Esophagus muscularis mucosa (tissue), 4 donors: ENCODE measurements around the gene TAS2R41. TPM values are rescaled to one million over a fixed set of nuclear protein-coding genes. Genes with fewer than 3 reads are reported as not detected.

Experiments used
- DNase-seq: peaks from one replicate; pipeline ENCODE4 v3.0.0-alpha.2; 2017; ENCODE audit errors: extremely low spot score
- H3K27ac ChIP-seq, 4 donors: fragments of 200-600 bp; sonication (generic); replicated peaks in 1 of 4; 1 replicate in 3 of 4; 2 replicates in 1 of 4; pipeline ENCODE4 v1.5.1; 2016 to 2019; ENCODE audit warnings: mild to moderate bottlenecking in 1 of 4
- H3K27me3 ChIP-seq, 4 donors: fragments of 200-600 bp; sonication (generic); one replicate each; pipeline versions ENCODE4 v1.5.1 to v1.6.0; 2016 to 2019
- H3K36me3 ChIP-seq, 4 donors: fragments of 200-600 bp; sonication (generic); one replicate each; pipeline ENCODE4 v1.5.1; 2016 to 2019
- H3K4me1 ChIP-seq, 4 donors: fragments of 200-600 bp; sonication (generic); one replicate each; pipeline ENCODE4 v1.5.1; 2016 to 2019
- H3K4me3 ChIP-seq, 4 donors: fragments of 200-600 bp; sonication (generic); 1 replicate in 2 of 4; 2 replicates in 2 of 4; pipeline ENCODE4 v1.5.1; 2016 to 2019; ENCODE audit warnings: mild to moderate bottlenecking in 4 of 4, moderate library complexity in 1 of 4
- H3K9me3 ChIP-seq, 4 donors: fragments of 200-600 bp; sonication (generic); 1 replicate in 3 of 4; 2 replicates in 1 of 4; pipeline ENCODE4 v1.5.1; 2016 to 2019
- CTCF ChIP-seq, 3 experiments: fragments of 200-600 bp in 2 of 3; fragments of 450-650 bp in 1 of 3; sonication (generic) in 2 of 3; IDR thresholded peaks; one replicate each; pipeline ENCODE4 v1.5.1; 2017 to 2019; ENCODE audit warnings: antibody characterized with exemption in 3 of 3, mild to moderate bottlenecking in 2 of 3, moderate library complexity in 1 of 3
- EP300 ChIP-seq: sonication (generic); formaldehyde crosslinking; IDR thresholded peaks from one replicate; pipeline ENCODE4 v1.6.1; 2017; ENCODE audit warnings: antibody characterized with exemption
- POLR2A ChIP-seq: fragments of 450-650 bp; IDR thresholded peaks from one replicate; pipeline ENCODE4 v1.6.1; 2017; ENCODE audit warnings: antibody characterized with exemption, moderate library complexity, mild to moderate bottlenecking, low read depth
- POLR2AphosphoS5 ChIP-seq, 2 donors: sonication (generic); formaldehyde crosslinking; IDR thresholded peaks; one replicate each; pipeline ENCODE4 v1.6.1; 2017; ENCODE audit warnings: antibody characterized with exemption in 2 of 2
- WGBS: methylation state at CpG from one replicate; pipeline ENCODE4 v1.1.5; 2018; 5-methylcytosine and 5-hydroxymethylcytosine counted together
- intact Hi-C: fragments of 100-400 bp; cut with DNase I; formaldehyde crosslinking; loops from one replicate; pipeline ENCODE4 v1.15.1; 2023
- total RNA-seq, 4 donors: library from RNA; depleted of rRNA; stranded (reverse); fragments of >200 nt; gene quantifications; one replicate each; pipeline versions ENCODE4 v1.1.0 to v1.2.1, GENCODE V29; 2016

TAS2R41 gene, protein sequence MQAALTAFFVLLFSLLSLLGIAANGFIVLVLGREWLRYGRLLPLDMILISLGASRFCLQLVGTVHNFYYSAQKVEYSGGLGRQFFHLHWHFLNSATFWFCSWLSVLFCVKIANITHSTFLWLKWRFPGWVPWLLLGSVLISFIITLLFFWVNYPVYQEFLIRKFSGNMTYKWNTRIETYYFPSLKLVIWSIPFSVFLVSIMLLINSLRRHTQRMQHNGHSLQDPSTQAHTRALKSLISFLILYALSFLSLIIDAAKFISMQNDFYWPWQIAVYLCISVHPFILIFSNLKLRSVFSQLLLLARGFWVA
- total RNA-seq = under 1 TPM in 1 of 4 donors, not detected in 3; 0.66 TPM

GRCh38 chr7:143477501-143478150 is at the start of gene TAS2R41:
TSS of gene TAS2R41 (plus strand) at chr7:143477873. CDS start at chr7:143477873, 0 bp downstream.
- Histone ChIP-seq H3K36me3 (no peaks in the 10 kb centered on the region), H3K27ac (no peak within 1 kb of the TSS), H3K9me3 (no peaks in the 10 kb centered on the region), H3K27me3 (no peaks in the 10 kb centered on the region), H3K4me1 (no peaks in the 10 kb centered on the region), H3K4me3 (no peak within 1 kb of the TSS)
- no peak for DNase-seq
- 80% methylated on average over 10 of the region's 10 CpGs for WGBS
- TF ChIP-seq POLR2A = no peak
- TF ChIP-seq CTCF (IDR thresholded peaks at IDR 0.05) = no peak
- no peak for TF ChIP-seq POLR2AphosphoS5 (IDR thresholded peaks at IDR 0.05)
- no peak for TF ChIP-seq EP300
- intact Hi-C loops = no loop called here

- no peaks in the 10 kb centered on the region for H3K36me3 ChIP-seq
- H3K27ac ChIP-seq = no peak overlapping the region
- H3K4me1 ChIP-seq = no peaks in the 10 kb centered on the region
- H3K27me3 ChIP-seq = no peaks in the 10 kb centered on the region
- 75% methylated on average over 10 of the region's 10 CpGs for WGBS
- intact Hi-C loops = no loop called here
- no peak overlapping the region for H3K4me3 ChIP-seq
- no peak for DNase-seq
- TF ChIP-seq POLR2AphosphoS5 (IDR thresholded peaks at IDR 0.05) (no peak), POLR2A (no peak), CTCF (IDR thresholded peaks at IDR 0.05) (no peak), EP300 (no peak)
- no peaks in the 10 kb centered on the region for H3K9me3 ChIP-seq
These were observed 47.6 kb upstream of the TAS2R41 start for GRCh38 chr7:143429770-143430698.

GRCh38 chr7:143431109-143431508 is 46.6 kb upstream of the TAS2R41 start:
- no peaks in the 10 kb centered on the region for H3K9me3 ChIP-seq
- no peak overlapping the region for H3K4me3 ChIP-seq
- no peaks in the 10 kb centered on the region for H3K36me3 ChIP-seq
- no peak overlapping the region for H3K27ac ChIP-seq
- intact Hi-C loops = no loop called here
- TF ChIP-seq POLR2AphosphoS5 (IDR thresholded peaks at IDR 0.05) (no peak), POLR2A (no peak), EP300 (no peak), CTCF (IDR thresholded peaks at IDR 0.05) (no peak)
- H3K27me3 ChIP-seq = no peaks in the 10 kb centered on the region
- H3K4me1 ChIP-seq = no peaks in the 10 kb centered on the region
- 69% methylated on average over 2 of the region's 2 CpGs for WGBS
- no peak for DNase-seq

GRCh38 chr7:143433759-143434158 is 43.9 kb upstream of the TAS2R41 start:
- intact Hi-C loops = no loop called here
- WGBS = 76% methylated on average over 4 of the region's 4 CpGs
- no peak for DNase-seq
- Histone ChIP-seq H3K36me3 (no peaks in the 10 kb centered on the region), H3K27ac (no peak overlapping the region), H3K27me3 (no peaks in the 10 kb centered on the region), H3K4me3 (no peak overlapping the region), H3K9me3 (no peaks in the 10 kb centered on the region), H3K4me1 (no peaks in the 10 kb centered on the region)
- no peak for TF ChIP-seq POLR2A
- no peak for TF ChIP-seq POLR2AphosphoS5 (IDR thresholded peaks at IDR 0.05)
- no peak for TF ChIP-seq CTCF (IDR thresholded peaks at IDR 0.05)
- no peak for TF ChIP-seq EP300
